ENCODE results near the gene AK8.

Gene AK8, protein sequence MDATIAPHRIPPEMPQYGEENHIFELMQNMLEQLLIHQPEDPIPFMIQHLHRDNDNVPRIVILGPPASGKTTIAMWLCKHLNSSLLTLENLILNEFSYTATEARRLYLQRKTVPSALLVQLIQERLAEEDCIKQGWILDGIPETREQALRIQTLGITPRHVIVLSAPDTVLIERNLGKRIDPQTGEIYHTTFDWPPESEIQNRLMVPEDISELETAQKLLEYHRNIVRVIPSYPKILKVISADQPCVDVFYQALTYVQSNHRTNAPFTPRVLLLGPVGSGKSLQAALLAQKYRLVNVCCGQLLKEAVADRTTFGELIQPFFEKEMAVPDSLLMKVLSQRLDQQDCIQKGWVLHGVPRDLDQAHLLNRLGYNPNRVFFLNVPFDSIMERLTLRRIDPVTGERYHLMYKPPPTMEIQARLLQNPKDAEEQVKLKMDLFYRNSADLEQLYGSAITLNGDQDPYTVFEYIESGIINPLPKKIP

GRCh38 chr9:132877824-132878694, at the start of gene AK8:
TSS of gene AK8 (minus strand) at chr9:132878284. CDS start at chr9:132878255, 29 bp downstream.
- peak within 1 kb of the TSS; percentile 74 for H3K27ac Mint-ChIP-seq
- H3K36me3 Mint-ChIP-seq: no peaks in the 10 kb centered on the region
- peaks cover 37% of the 10 kb centered on the region for H3K4me1 Mint-ChIP-seq
- no peaks in the 10 kb centered on the region for H3K27me3 Mint-ChIP-seq
- H3K9me3 Mint-ChIP-seq: no peaks in the 10 kb centered on the region
- ATAC-seq: peak; percentile 87
- H3K4me3 Mint-ChIP-seq: peak within 1 kb of the TSS; percentile 78

DNA sequence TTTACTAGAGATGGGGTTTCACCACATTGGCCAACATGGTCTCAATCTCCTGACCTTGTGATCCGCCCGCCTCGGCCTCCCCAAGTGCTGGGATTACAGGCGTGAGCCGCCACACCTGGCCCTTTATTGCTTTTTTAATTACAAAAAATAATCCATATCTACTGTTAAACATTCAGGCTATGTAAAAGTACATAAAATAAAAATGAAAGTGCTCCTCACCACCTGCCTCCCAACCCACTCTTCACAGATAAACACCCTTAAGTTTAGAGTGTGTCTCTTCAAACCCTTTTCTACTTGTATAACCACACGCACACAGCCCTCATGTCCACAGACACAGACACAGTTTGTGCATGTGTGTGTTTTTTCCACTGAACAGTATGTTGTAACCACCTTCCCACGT, 49.6 kb upstream of the AK8 start:
- Mint-ChIP-seq H3K27ac (no peak overlapping the region), H3K4me3 (no peak overlapping the region), H3K36me3 (peaks cover 49% of the 10 kb centered on the region), H3K9me3 (no peaks in the 10 kb centered on the region), H3K27me3 (no peaks in the 10 kb centered on the region), H3K4me1 (peaks cover 9% of the 10 kb centered on the region)
- ATAC-seq: no peak

DNA sequence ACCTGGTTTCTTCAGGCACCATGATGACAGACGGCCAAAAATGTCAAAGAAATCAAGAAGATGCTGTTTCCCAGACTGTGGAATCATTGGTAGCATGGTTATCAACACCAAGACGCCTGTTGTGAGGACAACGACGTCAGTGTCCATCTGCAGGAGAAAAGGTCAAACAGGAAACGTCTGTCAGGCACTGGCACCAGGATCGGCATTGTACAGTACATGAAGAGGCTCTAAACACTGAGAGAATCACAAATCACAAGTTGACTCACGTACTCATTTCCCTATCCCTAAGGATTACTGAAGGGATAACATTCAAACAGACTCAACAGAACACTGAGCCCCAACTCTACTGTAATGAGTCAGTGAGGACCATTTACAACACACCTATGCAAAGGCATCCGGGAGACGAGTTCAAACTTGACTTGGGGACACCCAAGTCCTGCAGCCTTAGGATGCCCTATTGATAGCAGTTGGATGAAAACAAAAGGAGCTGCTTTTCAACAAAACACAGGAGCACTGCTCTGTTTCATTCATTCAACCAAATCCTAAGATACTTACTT, 45.3 kb upstream of the AK8 start:
- Mint-ChIP-seq H3K27me3 (no peaks in the 10 kb centered on the region), H3K4me1 (no peaks in the 10 kb centered on the region), H3K4me3 (no peak overlapping the region), H3K9me3 (no peaks in the 10 kb centered on the region), H3K27ac (no peak overlapping the region), H3K36me3 (peaks cover 65% of the 10 kb centered on the region)
- no peak for ATAC-seq

DNA sequence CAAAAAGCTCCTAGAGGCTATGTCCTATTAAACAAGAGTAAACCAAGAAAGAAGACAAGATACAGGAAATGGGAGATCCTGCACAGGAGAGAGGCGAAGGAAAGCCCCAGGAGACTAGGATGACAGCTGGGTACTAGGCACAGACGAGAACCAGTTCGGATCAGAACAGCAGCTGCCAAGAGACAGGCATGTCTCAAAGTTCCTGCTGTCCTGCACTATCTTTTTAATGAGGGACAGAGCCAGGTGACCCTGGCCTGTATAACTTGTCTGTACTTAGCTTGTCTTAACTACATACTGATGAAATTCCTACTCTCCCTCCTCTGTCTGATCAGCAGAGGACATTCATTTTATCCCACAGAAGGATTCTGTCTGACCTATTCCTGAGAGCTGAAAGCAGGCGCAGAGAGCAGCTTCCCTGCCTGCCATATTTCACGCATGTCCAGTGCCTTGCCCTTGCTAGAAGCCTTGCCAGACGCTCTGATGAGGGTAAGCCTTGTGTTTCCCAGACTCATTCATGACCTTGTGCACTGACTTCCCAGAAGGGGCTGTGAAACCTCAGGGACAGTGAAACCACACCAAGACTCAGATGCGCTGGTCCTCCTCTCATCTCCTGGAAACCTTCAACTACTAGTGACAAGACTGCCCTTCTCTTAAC, 41.7 kb upstream of the AK8 start:
- no peaks in the 10 kb centered on the region for H3K4me1 Mint-ChIP-seq
- no peaks in the 10 kb centered on the region for H3K27me3 Mint-ChIP-seq
- no peaks in the 10 kb centered on the region for H3K9me3 Mint-ChIP-seq
- peaks cover 82% of the 10 kb centered on the region for H3K36me3 Mint-ChIP-seq
- no peak overlapping the region for H3K4me3 Mint-ChIP-seq
- no peak for ATAC-seq
- no peak overlapping the region for H3K27ac Mint-ChIP-seq

GRCh38 chr9:132914924-132915323, 36.8 kb upstream of the AK8 start:
- no peaks in the 10 kb centered on the region for H3K9me3 Mint-ChIP-seq
- no peak overlapping the region for H3K27ac Mint-ChIP-seq
- ATAC-seq: no peak
- no peaks in the 10 kb centered on the region for H3K27me3 Mint-ChIP-seq
- no peak overlapping the region for H3K4me3 Mint-ChIP-seq
- no peaks in the 10 kb centered on the region for H3K4me1 Mint-ChIP-seq
- peaks cover 79% of the 10 kb centered on the region for H3K36me3 Mint-ChIP-seq

- no peak overlapping the region for H3K4me3 Mint-ChIP-seq
- H3K27me3 Mint-ChIP-seq: no peaks in the 10 kb centered on the region
- H3K4me1 Mint-ChIP-seq: no peaks in the 10 kb centered on the region
- H3K9me3 Mint-ChIP-seq: no peaks in the 10 kb centered on the region
- no peak for ATAC-seq
- no peak overlapping the region for H3K27ac Mint-ChIP-seq
- H3K36me3 Mint-ChIP-seq: peaks cover 53% of the 10 kb centered on the region
Measured at GRCh38 chr9:132912131-132912530, 34.0 kb upstream of the AK8 start.

DNA sequence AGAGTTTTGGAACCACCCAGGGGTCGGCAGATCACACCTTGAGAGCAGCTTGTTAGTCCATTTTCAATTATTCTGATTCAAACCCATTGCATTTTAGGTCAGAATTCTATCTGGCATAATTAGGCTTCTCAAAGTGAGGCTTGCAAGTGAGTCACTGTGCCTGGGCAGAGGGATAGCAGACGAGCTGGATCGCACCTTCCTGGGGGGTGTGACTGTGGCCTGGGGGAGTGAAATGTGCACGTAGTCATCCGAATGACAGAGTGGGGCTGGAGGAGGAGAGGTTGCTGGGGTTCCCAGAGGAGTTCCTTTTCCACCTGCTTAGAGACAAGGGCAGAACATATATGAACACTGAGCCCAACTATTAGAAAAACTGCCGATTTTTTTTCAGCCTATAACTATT, 32.3 kb upstream of the AK8 start:
- no peaks in the 10 kb centered on the region for H3K27me3 Mint-ChIP-seq
- H3K9me3 Mint-ChIP-seq: no peaks in the 10 kb centered on the region
- no peak for ATAC-seq
- no peak overlapping the region for H3K4me3 Mint-ChIP-seq
- H3K27ac Mint-ChIP-seq: no peak overlapping the region
- H3K36me3 Mint-ChIP-seq: peaks cover 38% of the 10 kb centered on the region
- no peaks in the 10 kb centered on the region for H3K4me1 Mint-ChIP-seq

GRCh38 chr9:132909311-132909710, 31.2 kb upstream of the AK8 start:
- no peak for ATAC-seq
- Mint-ChIP-seq H3K4me1 (no peaks in the 10 kb centered on the region), H3K36me3 (peaks cover 33% of the 10 kb centered on the region), H3K9me3 (no peaks in the 10 kb centered on the region), H3K27ac (no peak overlapping the region), H3K4me3 (no peak overlapping the region), H3K27me3 (no peaks in the 10 kb centered on the region)

DNA sequence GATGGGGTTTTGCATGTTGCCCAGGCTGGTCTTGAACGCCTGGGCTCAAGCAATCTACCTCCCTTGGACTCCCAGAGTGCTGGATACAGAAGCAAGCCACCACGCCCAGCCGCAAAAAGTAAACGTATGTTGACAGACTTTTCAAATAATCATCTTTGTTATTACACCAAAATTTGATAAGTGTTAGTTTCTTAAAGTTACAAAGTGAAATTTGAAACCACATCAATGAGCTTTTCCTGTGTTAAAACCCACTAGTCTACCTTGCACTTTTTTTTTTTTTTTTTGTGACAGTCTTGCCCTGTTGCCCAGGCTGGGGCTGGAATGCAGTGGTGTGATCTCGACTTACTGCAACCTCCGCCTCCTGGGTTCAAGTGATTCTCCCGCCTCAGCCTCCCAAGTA, 30.6 kb upstream of the AK8 start:
- no peak overlapping the region for H3K27ac Mint-ChIP-seq
- H3K9me3 Mint-ChIP-seq: no peaks in the 10 kb centered on the region
- H3K36me3 Mint-ChIP-seq: peaks cover 39% of the 10 kb centered on the region
- no peak overlapping the region for H3K4me3 Mint-ChIP-seq
- H3K4me1 Mint-ChIP-seq: no peaks in the 10 kb centered on the region
- H3K27me3 Mint-ChIP-seq: no peaks in the 10 kb centered on the region
- no peak for ATAC-seq

GRCh38 chr9:132905726-132906125, 27.6 kb upstream of the AK8 start:
- H3K4me1 Mint-ChIP-seq: no peaks in the 10 kb centered on the region
- no peak overlapping the region for H3K4me3 Mint-ChIP-seq
- H3K27ac Mint-ChIP-seq: no peak overlapping the region
- peaks cover 40% of the 10 kb centered on the region for H3K36me3 Mint-ChIP-seq
- H3K27me3 Mint-ChIP-seq: no peaks in the 10 kb centered on the region
- no peak for ATAC-seq
- H3K9me3 Mint-ChIP-seq: no peaks in the 10 kb centered on the region

DNA sequence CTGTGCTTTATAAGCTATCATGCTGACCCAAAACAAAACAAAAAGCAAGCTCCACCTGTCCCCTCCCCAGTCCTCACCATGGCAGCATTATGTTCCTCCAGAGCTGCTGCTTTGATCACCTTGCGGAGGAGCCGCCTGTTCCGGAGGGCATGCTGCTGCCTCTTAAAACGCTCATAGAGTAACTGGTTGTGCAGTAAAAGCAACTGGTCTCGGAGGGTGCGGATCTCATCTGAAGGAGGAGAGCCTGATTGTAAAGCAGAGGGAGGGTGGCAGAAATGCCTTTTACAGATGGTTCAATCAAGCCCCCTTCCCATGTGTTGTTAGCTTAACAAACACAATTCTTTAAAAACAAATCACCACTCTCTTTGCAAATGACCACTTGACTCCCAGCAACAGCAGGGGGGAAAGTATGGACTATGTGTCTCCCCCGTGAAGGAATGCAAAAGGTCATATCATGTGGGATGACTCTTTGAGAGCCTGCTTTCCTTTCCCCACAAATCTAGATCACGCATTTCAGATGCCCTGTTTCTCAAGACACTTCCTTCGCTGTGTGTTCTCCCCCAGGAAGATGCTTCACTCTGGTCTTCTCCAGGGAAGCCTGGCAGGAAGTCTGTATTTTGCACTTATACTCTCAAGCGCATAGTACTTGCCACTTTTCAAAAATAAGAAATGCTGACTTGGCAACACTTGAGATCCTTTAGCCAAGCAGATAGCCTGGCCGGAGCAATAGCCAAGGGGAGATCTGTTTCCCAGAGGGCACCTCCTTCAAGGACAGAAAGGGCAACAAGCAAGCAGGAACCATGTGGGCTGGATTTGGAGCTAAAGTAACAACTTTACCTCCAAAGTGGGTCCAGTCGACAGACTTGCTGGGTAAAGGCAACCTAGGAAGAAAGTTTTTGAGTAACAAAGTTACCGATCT, 25.7 kb upstream of the AK8 start:
- no peak overlapping the region for H3K27ac Mint-ChIP-seq
- H3K4me1 Mint-ChIP-seq: no peaks in the 10 kb centered on the region
- H3K9me3 Mint-ChIP-seq: no peaks in the 10 kb centered on the region
- H3K4me3 Mint-ChIP-seq: no peak overlapping the region
- H3K36me3 Mint-ChIP-seq: peaks cover 44% of the 10 kb centered on the region
- H3K27me3 Mint-ChIP-seq: no peaks in the 10 kb centered on the region
- ATAC-seq: no peak

- H3K36me3 Mint-ChIP-seq: peaks cover 53% of the 10 kb centered on the region
- no peaks in the 10 kb centered on the region for H3K27me3 Mint-ChIP-seq
- ATAC-seq: peak; percentile 88
- H3K4me1 Mint-ChIP-seq: no peaks in the 10 kb centered on the region
- no peak overlapping the region for H3K4me3 Mint-ChIP-seq
- no peaks in the 10 kb centered on the region for H3K9me3 Mint-ChIP-seq
- no peak overlapping the region for H3K27ac Mint-ChIP-seq
Measured at GRCh38 chr9:132901858-132902831, 24.1 kb upstream of the AK8 start.

DNA sequence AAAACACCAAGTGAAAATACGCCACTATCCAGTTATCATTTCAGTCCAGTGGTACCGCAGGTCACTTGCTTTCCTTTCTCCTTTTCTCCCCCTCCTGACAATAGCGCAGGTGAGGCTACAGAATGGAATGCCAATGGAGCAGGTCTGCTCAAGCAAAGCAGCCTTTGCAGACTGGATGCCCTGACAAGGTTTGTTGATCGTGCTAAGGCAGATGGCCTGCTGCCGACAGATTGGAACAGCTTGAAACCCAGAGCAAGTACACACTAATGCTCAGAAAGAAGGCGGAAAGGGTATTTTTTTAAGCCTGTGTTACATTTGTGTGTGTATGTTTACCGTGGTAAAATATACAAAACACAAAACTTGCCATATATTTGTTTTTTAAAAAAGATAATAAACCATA, 20.0 kb upstream of the AK8 start:
- H3K36me3 Mint-ChIP-seq: peaks cover 64% of the 10 kb centered on the region
- H3K4me3 Mint-ChIP-seq: no peak overlapping the region
- no peak for ATAC-seq
- no peaks in the 10 kb centered on the region for H3K4me1 Mint-ChIP-seq
- no peak overlapping the region for H3K27ac Mint-ChIP-seq
- H3K9me3 Mint-ChIP-seq: no peaks in the 10 kb centered on the region
- H3K27me3 Mint-ChIP-seq: no peaks in the 10 kb centered on the region
